CD4-positive, alpha-beta memory T cell (primary cell): ENCODE measurements around the gene EFNB2. TPM values are rescaled to one million over a fixed set of nuclear protein-coding genes. Genes with fewer than 3 reads are reported as not detected.

ENCODE experiments used
- CTCF ChIA-PET: fragments of 350-600 bp; sonication (Branson Sonifier 250); formaldehyde crosslinking; loops from one replicate; lab custom pipeline; 2021; ENCODE audit warnings: inconsistent platforms; ENCODE audit not compliant: partially characterized antibody; lab: Charles Lee
- POLR2A ChIA-PET: fragments of 350-600 bp; sonication (Branson Sonifier 250); formaldehyde crosslinking; loops from one replicate; lab custom pipeline; 2021; ENCODE audit not compliant: partially characterized antibody; lab: Charles Lee
- DNase-seq, 5 donors: peaks; one replicate each; pipeline versions ENCODE4 v3.0.0 to v3.0.0-alpha.2; 2020 to 2022; ENCODE audit warnings: mixed read lengths in 1 of 5
- H3K27ac ChIP-seq: one replicate; pipeline ENCODE4 v1.7.0; 2013; ENCODE audit warnings: low read depth, low read length
- H3K27me3 ChIP-seq: 2 replicates; pipeline ENCODE4 v1.7.0; 2013; ENCODE audit warnings: mild to moderate bottlenecking, low read length, moderate library complexity; ENCODE audit not compliant: insufficient read depth
- H3K36me3 ChIP-seq: 2 replicates; pipeline ENCODE4 v1.7.0; 2013; ENCODE audit warnings: mild to moderate bottlenecking, low read length, moderate library complexity; ENCODE audit not compliant: insufficient read depth
- H3K4me1 ChIP-seq: 2 replicates; pipeline ENCODE4 v1.7.0; 2013; ENCODE audit warnings: mild to moderate bottlenecking, low read length, moderate library complexity; ENCODE audit not compliant: insufficient read depth
- H3K4me3 ChIP-seq, 2 donors: one replicate each; pipeline ENCODE4 v1.7.0; 2013; ENCODE audit warnings: low read length in 2 of 2, mild to moderate bottlenecking in 1 of 2
- H3K9me3 ChIP-seq, 2 donors: one replicate each; pipeline ENCODE4 v1.7.0; 2013; ENCODE audit warnings: low read length in 2 of 2, control low read depth in 1 of 2; ENCODE audit not compliant: control insufficient read depth in 1 of 2
- H3K27ac Mint-ChIP-seq, 7 donors: one replicate each; pipeline ENCODE4 v1.8.0; 2020 to 2021; ENCODE audit warnings: mixed read lengths in 7 of 7, mild to moderate bottlenecking in 6 of 7, inconsistent platforms in 3 of 7, moderate library complexity in 3 of 7
- H3K27me3 Mint-ChIP-seq, 2 donors: one replicate each; pipeline ENCODE4 v1.8.0; 2020 to 2021; ENCODE audit warnings: mixed read lengths in 2 of 2
- H3K36me3 Mint-ChIP-seq, 2 donors: one replicate each; pipeline ENCODE4 v1.8.0; 2020 to 2021; ENCODE audit warnings: mixed read lengths in 2 of 2, inconsistent platforms in 1 of 2, mild to moderate bottlenecking in 1 of 2
- H3K4me1 Mint-ChIP-seq, 4 donors: one replicate each; pipeline ENCODE4 v1.8.0; 2020 to 2021; ENCODE audit warnings: mixed read lengths in 4 of 4, mild to moderate bottlenecking in 1 of 4
- H3K4me3 Mint-ChIP-seq, 8 donors: one replicate each; pipeline ENCODE4 v1.8.0; 2020 to 2021; ENCODE audit warnings: mixed read lengths in 8 of 8, mild to moderate bottlenecking in 7 of 8, moderate library complexity in 6 of 8, inconsistent platforms in 3 of 8
- H3K9me3 Mint-ChIP-seq, 8 donors: one replicate each; pipeline ENCODE4 v1.8.0; 2020 to 2021; ENCODE audit warnings: mixed read lengths in 8 of 8, mild to moderate bottlenecking in 5 of 8, inconsistent platforms in 3 of 8, moderate library complexity in 1 of 8
- intact Hi-C: fragments of 100-400 bp; cut with micrococcal nuclease; formaldehyde crosslinking; loops from one replicate; pipeline ENCODE4 v1.15.1; 2023
- polyA plus RNA-seq, 2 donors: library from polyadenylated mRNA; unstranded; fragments of 300-500 nt; fragmentation: Illumina TruSeq; gene quantifications; one replicate each; pipeline ENCODE4 v1.2.3, GENCODE V29; 2021
- total RNA-seq, 2 experiments: library from RNA; stranded (reverse); gene quantifications; one replicate each; pipeline ENCODE4 v1.2.3, GENCODE V29; 2021

The EFNB2 gene
- total and polyA plus RNA-seq, 4 experiments from 2014 or later: 0.05 to 0.38 (median 0.25) TPM; not detected in 1

DNA sequence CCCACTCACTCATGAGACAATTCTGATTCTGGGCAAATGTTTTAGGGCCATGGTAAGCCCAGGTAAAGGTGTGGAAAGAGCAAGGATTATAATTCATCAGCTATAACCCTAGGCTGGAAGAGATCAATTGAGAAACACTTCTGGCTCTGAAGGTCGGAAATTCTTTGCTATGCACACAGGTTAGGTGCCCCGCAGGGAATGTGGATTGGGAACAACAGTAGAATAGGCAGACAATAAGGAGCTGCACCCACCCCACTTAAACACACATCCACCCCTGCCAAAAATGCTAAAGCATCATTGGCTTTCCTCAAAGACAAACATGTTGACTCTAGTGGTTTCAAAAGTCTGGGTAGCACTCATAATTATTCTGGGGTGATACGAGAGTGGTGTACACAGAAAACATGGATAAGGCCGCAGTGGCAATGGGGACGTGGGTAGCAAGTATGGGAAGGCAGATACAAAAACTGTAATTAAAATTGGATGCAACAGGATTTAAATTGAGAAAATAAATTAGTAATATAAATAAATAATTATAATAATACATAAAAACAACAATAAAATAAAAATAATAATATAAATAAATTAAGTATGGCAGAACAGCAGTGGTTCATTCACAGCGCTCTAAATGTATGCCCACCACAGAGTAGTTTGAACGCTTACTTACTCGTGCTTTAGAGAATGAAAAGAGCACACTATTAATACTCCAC lies 8.6 kb downstream of the EFNB2 start:
- no peaks in the 10 kb centered on the region for H3K36me3 ChIP-seq
- CTCF ChIA-PET: interaction anchor here (2.5 kb wide), 1 partner anchor 10 kb away, joined by 10 read pairs; no protein-coding TSS in a partner anchor
- POLR2A ChIA-PET: no interaction called here
- peaks cover 20 to 43% of the 10 kb centered on the region in 2 donors for H3K27me3 Mint-ChIP-seq
- no peak for DNase-seq
- intact Hi-C loops: no loop called here
- no peaks in the 10 kb centered on the region for H3K9me3 Mint-ChIP-seq
- H3K9me3 ChIP-seq: no peaks in the 10 kb centered on the region
- no peak overlapping the region for H3K27ac ChIP-seq
- H3K4me1 Mint-ChIP-seq: no peaks in the 10 kb centered on the region
- H3K27me3 ChIP-seq: peaks cover 4% of the 10 kb centered on the region
- no peaks in the 10 kb centered on the region for H3K36me3 Mint-ChIP-seq
- no peak overlapping the region for H3K4me3 Mint-ChIP-seq
- H3K4me1 ChIP-seq: no peaks in the 10 kb centered on the region
- no peak overlapping the region for H3K4me3 ChIP-seq
- no peak overlapping the region for H3K27ac Mint-ChIP-seq

DNA sequence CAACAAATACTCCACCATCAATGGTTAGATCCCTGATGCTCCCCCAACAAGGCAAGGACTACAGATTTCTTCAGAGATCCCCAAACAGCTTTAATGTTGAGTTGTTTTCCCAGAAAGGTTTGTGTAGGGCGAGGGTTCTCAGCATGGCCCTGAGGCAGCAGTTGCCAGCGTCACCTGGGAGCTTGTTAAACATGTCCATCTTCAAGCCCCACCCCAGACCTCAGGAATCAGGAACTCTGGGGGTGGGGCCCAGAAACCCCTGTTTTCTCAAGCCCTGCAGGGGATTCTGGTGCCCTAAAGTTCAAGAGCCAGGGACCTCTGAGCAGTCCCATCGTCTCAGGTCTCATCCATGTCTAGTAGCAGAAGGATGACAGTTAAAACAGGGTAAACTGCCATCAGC lies 9.6 kb downstream of the EFNB2 start:
- no peaks in the 10 kb centered on the region for H3K9me3 Mint-ChIP-seq
- POLR2A ChIA-PET: no interaction called here
- H3K4me1 Mint-ChIP-seq: no peaks in the 10 kb centered on the region
- peaks cover 20 to 38% of the 10 kb centered on the region in 2 donors for H3K27me3 Mint-ChIP-seq
- intact Hi-C loops: no loop called here
- H3K4me3 Mint-ChIP-seq: no peak overlapping the region
- Histone ChIP-seq H3K27me3 (peaks cover 4% of the 10 kb centered on the region), H3K36me3 (no peaks in the 10 kb centered on the region), H3K4me3 (no peak overlapping the region), H3K9me3 (no peaks in the 10 kb centered on the region), H3K4me1 (no peaks in the 10 kb centered on the region), H3K27ac (no peak overlapping the region)
- CTCF ChIA-PET: interaction anchor here (2.0 to 2.5 kb wide), 2 partner anchors 11 kb away, joined by 10 read pairs; no protein-coding TSS in a partner anchor
- H3K27ac Mint-ChIP-seq: no peak overlapping the region
- no peaks in the 10 kb centered on the region for H3K36me3 Mint-ChIP-seq
- no peak for DNase-seq

DNA sequence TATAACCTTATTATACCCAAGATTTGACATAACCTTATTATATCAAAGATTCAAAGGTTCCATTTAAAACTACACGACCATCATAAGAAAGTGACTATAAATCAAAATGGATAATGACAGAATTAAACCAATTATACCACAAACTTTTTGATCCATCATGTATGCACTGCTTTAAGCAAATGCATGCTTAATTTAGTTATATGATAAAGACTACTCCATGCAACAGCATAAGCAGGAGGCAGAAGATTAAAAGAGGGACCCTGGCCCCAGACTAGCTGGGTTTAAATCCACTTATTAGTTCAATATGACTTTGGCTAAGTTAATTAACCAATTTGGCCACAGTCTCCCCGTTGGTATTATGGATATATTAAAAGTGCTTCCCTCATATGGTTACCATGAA lies 11.4 kb downstream of the EFNB2 start:
- ChIA-PET CTCF (interaction anchor here (2.0 kb wide), 1 partner anchor 13 kb away, joined by 10 read pairs; no protein-coding TSS in a partner anchor), POLR2A (no interaction called here)
- no peaks in the 10 kb centered on the region for H3K4me1 Mint-ChIP-seq
- no peak overlapping the region for H3K4me3 Mint-ChIP-seq
- Histone ChIP-seq H3K27me3 (no peaks in the 10 kb centered on the region), H3K36me3 (no peaks in the 10 kb centered on the region), H3K27ac (no peak overlapping the region), H3K9me3 (no peaks in the 10 kb centered on the region), H3K4me1 (no peaks in the 10 kb centered on the region), H3K4me3 (no peak overlapping the region)
- peaks cover 20 to 32% of the 10 kb centered on the region in 2 donors for H3K27me3 Mint-ChIP-seq
- intact Hi-C loops: no loop called here
- no peaks in the 10 kb centered on the region for H3K36me3 Mint-ChIP-seq
- no peak for DNase-seq
- no peak overlapping the region for H3K27ac Mint-ChIP-seq
- no peaks in the 10 kb centered on the region for H3K9me3 Mint-ChIP-seq

DNA sequence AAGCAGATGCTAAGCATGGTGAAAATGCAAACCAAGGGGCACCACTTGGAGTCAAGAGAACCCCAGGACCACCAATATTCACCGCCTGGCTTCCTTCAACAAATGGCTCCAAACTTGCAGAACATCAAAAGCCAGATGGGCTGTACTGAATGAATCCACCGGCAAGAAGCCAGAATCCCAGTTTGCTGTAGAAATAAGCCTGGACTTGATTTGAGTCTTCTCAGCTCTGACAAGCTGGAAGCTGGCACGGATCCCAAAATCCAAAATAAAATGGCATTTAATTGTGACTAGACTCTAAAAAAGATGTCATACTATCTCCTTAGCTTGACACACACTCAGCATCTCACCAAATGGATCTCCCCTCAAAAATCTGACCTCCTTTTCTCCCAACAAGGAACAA lies 11.9 kb downstream of the EFNB2 start:
- peaks cover 23 to 31% of the 10 kb centered on the region in 2 donors for H3K27me3 Mint-ChIP-seq
- ChIA-PET CTCF (interaction anchor here (2.0 kb wide), 1 partner anchor 13 kb away, joined by 10 read pairs; no protein-coding TSS in a partner anchor), POLR2A (no interaction called here)
- intact Hi-C loops: no loop called here
- H3K4me3 ChIP-seq: no peak overlapping the region
- no peak overlapping the region for H3K4me3 Mint-ChIP-seq
- no peak overlapping the region for H3K27ac ChIP-seq
- no peaks in the 10 kb centered on the region for H3K27me3 ChIP-seq
- H3K36me3 Mint-ChIP-seq: no peaks in the 10 kb centered on the region
- no peak for DNase-seq
- H3K36me3 ChIP-seq: no peaks in the 10 kb centered on the region
- H3K4me1 Mint-ChIP-seq: no peaks in the 10 kb centered on the region
- H3K9me3 ChIP-seq: no peaks in the 10 kb centered on the region
- H3K9me3 Mint-ChIP-seq: no peaks in the 10 kb centered on the region
- no peaks in the 10 kb centered on the region for H3K4me1 ChIP-seq
- no peak overlapping the region for H3K27ac Mint-ChIP-seq

DNA sequence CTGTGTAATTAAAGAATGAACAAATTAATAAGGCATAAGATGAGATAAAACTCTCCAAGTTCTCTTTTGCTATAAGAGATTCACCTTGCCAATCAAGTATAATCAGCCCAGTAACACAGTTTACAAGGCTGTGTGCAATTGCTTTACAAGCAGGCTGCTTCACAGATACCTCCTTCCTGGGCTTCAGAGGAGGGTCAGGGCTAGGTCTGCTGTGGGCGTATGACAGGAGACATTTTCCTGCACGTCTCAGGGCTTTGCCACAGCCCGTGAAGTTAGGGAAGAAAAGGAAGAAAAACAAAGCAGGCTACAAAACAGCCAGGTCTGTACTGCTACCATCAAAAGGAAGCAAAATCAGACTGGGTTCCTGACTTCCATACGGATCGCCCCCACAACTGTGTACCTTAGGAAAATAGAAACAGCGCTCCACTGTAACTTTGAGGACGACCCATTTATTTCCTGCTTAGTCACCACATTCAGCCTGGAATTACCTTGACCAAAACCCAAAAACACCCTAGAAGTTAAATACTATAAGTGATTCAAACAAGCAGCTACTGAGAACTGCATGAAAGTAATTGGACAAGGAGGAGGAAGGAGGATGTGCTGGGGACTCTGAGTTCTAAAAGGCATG lies 12.4 kb downstream of the EFNB2 start:
- no peaks in the 10 kb centered on the region for H3K9me3 ChIP-seq
- Mint-ChIP-seq H3K9me3 (no peaks in the 10 kb centered on the region), H3K4me3 (no peak overlapping the region), H3K27me3 (peaks cover 20 to 27% of the 10 kb centered on the region in 2 donors), H3K27ac (no peak overlapping the region), H3K36me3 (no peaks in the 10 kb centered on the region), H3K4me1 (no peaks in the 10 kb centered on the region)
- no peak overlapping the region for H3K4me3 ChIP-seq
- intact Hi-C loops: no loop called here
- ChIA-PET CTCF (no interaction called here), POLR2A (no interaction called here)
- no peak overlapping the region for H3K27ac ChIP-seq
- H3K27me3 ChIP-seq: no peaks in the 10 kb centered on the region
- H3K36me3 ChIP-seq: no peaks in the 10 kb centered on the region
- H3K4me1 ChIP-seq: no peaks in the 10 kb centered on the region
- DNase-seq: no peak

DNA sequence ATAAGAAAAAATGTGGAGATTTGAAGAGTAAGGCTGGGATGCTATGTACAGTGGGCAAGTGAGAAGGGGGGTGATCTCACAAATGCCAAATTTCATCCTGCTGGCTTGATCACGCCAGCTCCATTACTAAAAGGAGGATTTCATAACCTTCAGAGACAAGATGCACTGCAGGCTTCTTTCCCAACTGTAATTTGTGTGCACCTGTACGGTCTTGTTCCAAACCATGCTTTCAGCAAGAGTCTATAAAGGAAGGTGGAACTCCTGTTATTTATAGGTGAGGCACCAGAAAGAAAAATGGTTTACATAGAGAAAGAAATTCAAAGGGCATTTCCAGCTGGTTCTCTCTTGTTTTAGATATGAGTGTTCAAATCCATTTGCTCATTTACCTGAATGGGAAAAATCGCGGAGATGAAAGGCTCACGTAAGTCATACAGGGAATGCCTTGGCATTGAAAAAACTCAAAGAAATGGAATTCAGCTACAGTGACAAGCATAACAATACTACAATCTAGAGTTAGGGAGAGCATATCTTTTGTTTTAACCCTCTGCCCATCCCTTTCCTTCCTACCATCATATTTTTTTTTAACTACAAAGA lies 13.3 kb downstream of the EFNB2 start:
- no peak overlapping the region for H3K4me3 Mint-ChIP-seq
- CTCF ChIA-PET: interaction anchor here (1.2 kb wide), 1 partner anchor 14 kb away, joined by 3 read pairs; no protein-coding TSS in a partner anchor
- H3K9me3 ChIP-seq: no peaks in the 10 kb centered on the region

DNA sequence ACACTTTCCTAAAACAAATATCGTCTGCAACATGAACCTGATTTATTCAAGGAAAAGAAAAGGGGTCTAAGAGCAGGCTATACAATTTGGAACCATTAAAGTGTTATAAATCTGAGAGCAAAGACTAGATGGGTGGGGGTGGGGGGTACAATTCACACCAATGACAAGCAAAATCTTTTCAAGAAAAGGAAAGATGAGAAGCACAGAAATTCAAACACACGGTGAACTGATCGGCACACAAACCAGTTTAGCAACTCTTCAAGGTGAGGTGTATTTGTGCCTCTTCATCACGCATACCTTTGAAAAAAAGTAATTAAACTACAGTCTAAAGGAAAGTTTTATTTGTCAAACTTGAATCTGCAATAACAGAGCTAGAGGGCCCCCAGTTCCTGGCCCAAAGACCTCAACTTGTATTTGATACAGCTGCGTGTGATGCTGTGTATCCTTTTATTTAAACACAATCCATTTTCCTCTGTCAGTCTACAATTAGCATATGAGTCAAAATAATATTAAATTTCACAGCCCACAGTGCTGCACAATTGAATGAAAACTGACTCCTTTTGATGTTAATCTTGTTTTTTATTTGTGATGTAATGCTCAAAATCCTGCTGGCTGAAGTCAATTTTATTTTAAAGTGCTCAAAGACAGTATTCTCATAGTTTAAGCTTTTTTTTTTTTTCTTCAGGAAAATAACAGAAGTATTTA lies 14.2 kb downstream of the EFNB2 start:
- CTCF ChIA-PET: interaction anchor here (1.2 kb wide), 1 partner anchor 15 kb away, joined by 3 read pairs; no protein-coding TSS in a partner anchor
- no peak overlapping the region for H3K4me3 ChIP-seq
- Mint-ChIP-seq H3K9me3 (no peaks in the 10 kb centered on the region), H3K4me1 (no peaks in the 10 kb centered on the region), H3K4me3 (no peak overlapping the region), H3K27me3 (peaks cover 19 to 29% of the 10 kb centered on the region in 2 donors), H3K36me3 (no peaks in the 10 kb centered on the region), H3K27ac (no peak overlapping the region)
- intact Hi-C loops: no loop called here
- H3K27me3 ChIP-seq: no peaks in the 10 kb centered on the region
- H3K36me3 ChIP-seq: no peaks in the 10 kb centered on the region
- POLR2A ChIA-PET: no interaction called here
- H3K4me1 ChIP-seq: no peaks in the 10 kb centered on the region
- H3K9me3 ChIP-seq: no peaks in the 10 kb centered on the region
- DNase-seq: no peak
- no peak overlapping the region for H3K27ac ChIP-seq

More for the DNA sequence above, 13.3 kb downstream of the EFNB2 start:
- peaks cover 20 to 26% of the 10 kb centered on the region in 2 donors for H3K27me3 Mint-ChIP-seq
- Histone ChIP-seq H3K27me3 (no peaks in the 10 kb centered on the region), H3K4me3 (no peak overlapping the region), H3K4me1 (no peaks in the 10 kb centered on the region), H3K36me3 (no peaks in the 10 kb centered on the region), H3K27ac (no peak overlapping the region)
- H3K27ac Mint-ChIP-seq: no peak overlapping the region
- POLR2A ChIA-PET: no interaction called here
- no peaks in the 10 kb centered on the region for H3K4me1 Mint-ChIP-seq
- intact Hi-C loops: no loop called here
- H3K36me3 Mint-ChIP-seq: no peaks in the 10 kb centered on the region
- DNase-seq: no peak
- no peaks in the 10 kb centered on the region for H3K9me3 Mint-ChIP-seq
